Tibial nerve (tissue), 4 donors: ENCODE results near the gene CNGA3. TPM values are rescaled to one million over a fixed set of nuclear protein-coding genes. Genes with fewer than 3 reads are reported as not detected.
"Not testable (repeated sequence)": the region's sequence is repeated elsewhere in the genome, so short reads cannot be mapped to it uniquely, and the experiment has no call there.

ENCODE experiments used
- DNase-seq, 2 donors: peaks; one replicate each; pipeline ENCODE4 v3.0.0-alpha.2; 2019; ENCODE audit warnings: low spot score in 2 of 2
- H3K27ac ChIP-seq, 4 donors: fragments of 200-600 bp; sonication (generic) in 3 of 4; one replicate each; pipeline ENCODE4 v1.5.1; 2017 to 2019; ENCODE audit warnings: mild to moderate bottlenecking in 1 of 4
- H3K27me3 ChIP-seq, 2 donors: fragments of 200-600 bp; sonication (generic) in 1 of 2; one replicate each; pipeline versions ENCODE4 v1.5.1 to v1.6.0; 2017 to 2019
- H3K36me3 ChIP-seq, 3 donors: fragments of 200-600 bp; sonication (generic); one replicate each; pipeline ENCODE4 v1.5.1; 2018 to 2019
- H3K4me1 ChIP-seq, 4 donors: fragments of 200-600 bp; sonication (generic) in 3 of 4; one replicate each; pipeline ENCODE4 v1.5.1; 2017 to 2019
- H3K4me3 ChIP-seq, 4 donors: fragments of 200-600 bp; sonication (generic) in 3 of 4; one replicate each; pipeline ENCODE4 v1.5.1; 2017 to 2019; ENCODE audit warnings: mild to moderate bottlenecking in 1 of 4, moderate library complexity in 1 of 4
- H3K9me3 ChIP-seq, 4 donors: fragments of 200-600 bp; sonication (generic) in 3 of 4; one replicate each; pipeline ENCODE4 v1.5.1; 2017 to 2019
- EP300 ChIP-seq, 2 donors: sonication (generic); formaldehyde crosslinking; IDR thresholded peaks; one replicate each; pipeline ENCODE4 v1.6.1; 2017; ENCODE audit warnings: antibody characterized with exemption in 2 of 2, mild to moderate bottlenecking in 1 of 2
- POLR2A ChIP-seq, 2 donors: fragments of 450-650 bp; IDR thresholded peaks; one replicate each; pipeline ENCODE4 v1.6.1; 2017; ENCODE audit warnings: antibody characterized with exemption in 2 of 2, mild to moderate bottlenecking in 2 of 2, moderate library complexity in 2 of 2
- WGBS, 2 donors: methylation state at CpG; one replicate each; pipeline ENCODE4 v1.1.5; 2018; 5-methylcytosine and 5-hydroxymethylcytosine counted together
- total RNA-seq, 4 donors: library from RNA; depleted of rRNA; stranded (reverse); fragments of >200 nt; gene quantifications; one replicate each; pipeline ENCODE4 v1.1.0, GENCODE V29; 2016
- TF ChIP-seq, protein P1 (sequence below), 5 experiments: fragments of 200-600 bp in 3 of 5; fragments of 450-650 bp in 2 of 5; sonication (generic) in 3 of 5; IDR thresholded peaks; one replicate each; pipeline ENCODE4 v1.5.1; 2016 to 2019; ENCODE audit warnings: antibody characterized with exemption in 5 of 5, mild to moderate bottlenecking in 3 of 5, moderate library complexity in 2 of 5

The CNGA3 gene
- total RNA-seq, 4 donors from 2014 or later, result 0.30 to 1.3 TPM; not detected in 2

DNA sequence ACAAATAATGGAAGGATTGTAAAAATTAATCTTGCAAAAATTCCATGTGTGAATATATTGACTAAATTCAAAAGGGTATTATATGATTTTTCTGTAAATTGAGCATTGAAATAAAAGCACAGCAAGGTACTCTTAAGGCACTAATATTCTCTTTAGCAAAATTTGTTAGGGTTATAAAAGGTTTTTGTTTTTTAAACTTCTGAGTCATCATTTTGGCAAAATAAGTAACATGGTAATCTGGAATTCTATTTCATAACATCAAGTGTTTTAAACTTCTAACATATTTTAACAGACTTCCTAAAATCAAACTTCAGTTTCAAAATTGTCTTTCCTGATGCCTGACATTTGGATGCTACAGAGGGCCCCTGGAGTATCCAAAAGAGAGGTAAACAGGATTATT, 85.9 kb downstream of the CNGA3 start:
- H3K27me3 ChIP-seq, result no peaks in the 10 kb centered on the region
- no peak overlapping the region for H3K4me3 ChIP-seq
- no peak for TF ChIP-seq POLR2A (IDR thresholded peaks at IDR 0.05)
- no peak for TF ChIP-seq EP300 (IDR thresholded peaks at IDR 0.05)
- TF ChIP-seq, protein P1, sequence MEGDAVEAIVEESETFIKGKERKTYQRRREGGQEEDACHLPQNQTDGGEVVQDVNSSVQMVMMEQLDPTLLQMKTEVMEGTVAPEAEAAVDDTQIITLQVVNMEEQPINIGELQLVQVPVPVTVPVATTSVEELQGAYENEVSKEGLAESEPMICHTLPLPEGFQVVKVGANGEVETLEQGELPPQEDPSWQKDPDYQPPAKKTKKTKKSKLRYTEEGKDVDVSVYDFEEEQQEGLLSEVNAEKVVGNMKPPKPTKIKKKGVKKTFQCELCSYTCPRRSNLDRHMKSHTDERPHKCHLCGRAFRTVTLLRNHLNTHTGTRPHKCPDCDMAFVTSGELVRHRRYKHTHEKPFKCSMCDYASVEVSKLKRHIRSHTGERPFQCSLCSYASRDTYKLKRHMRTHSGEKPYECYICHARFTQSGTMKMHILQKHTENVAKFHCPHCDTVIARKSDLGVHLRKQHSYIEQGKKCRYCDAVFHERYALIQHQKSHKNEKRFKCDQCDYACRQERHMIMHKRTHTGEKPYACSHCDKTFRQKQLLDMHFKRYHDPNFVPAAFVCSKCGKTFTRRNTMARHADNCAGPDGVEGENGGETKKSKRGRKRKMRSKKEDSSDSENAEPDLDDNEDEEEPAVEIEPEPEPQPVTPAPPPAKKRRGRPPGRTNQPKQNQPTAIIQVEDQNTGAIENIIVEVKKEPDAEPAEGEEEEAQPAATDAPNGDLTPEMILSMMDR (IDR thresholded peaks at IDR 0.05), result no peak
- no peak for DNase-seq
- peaks cover 0 to 22% (median 0%) of the 10 kb centered on the region in 4 donors for H3K9me3 ChIP-seq
- no peak overlapping the region for H3K27ac ChIP-seq
- H3K4me1 ChIP-seq, result no peaks in the 10 kb centered on the region
- H3K36me3 ChIP-seq, result no peaks in the 10 kb centered on the region

DNA sequence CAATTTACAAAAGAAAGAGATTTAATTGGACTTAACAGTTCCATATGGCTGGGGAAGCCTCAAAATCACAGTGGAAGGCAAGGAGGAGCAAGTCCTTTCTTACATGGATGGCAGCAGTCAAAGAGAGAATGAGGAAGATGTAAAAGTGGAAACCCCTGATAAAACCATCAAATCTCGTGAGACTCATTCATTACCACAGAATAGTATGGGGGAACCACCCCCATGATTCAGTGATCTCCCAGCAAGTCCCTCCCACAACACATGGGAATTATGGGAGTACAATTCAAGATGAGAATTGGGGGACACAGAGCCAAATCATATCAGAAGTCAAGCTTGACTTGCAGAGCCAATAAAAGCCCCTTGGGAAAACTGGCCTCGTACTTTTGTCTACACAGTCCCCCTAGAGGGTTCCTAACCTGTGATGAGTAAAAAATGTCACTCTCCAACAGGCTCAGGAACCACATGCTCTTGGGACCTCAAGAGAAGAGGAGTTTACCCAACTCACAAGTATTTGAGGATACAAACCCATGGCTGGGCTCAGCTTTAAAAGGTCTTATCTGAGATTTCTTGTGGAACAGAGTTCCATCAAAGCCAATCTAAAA, 87.2 kb downstream of the CNGA3 start:
- Histone ChIP-seq H3K4me1 (no peaks in the 10 kb centered on the region), H3K4me3 (no peak overlapping the region), H3K9me3 (peaks cover 0 to 22% (median 0%) of the 10 kb centered on the region in 4 donors), H3K27ac (no peak overlapping the region), H3K27me3 (no peaks in the 10 kb centered on the region), H3K36me3 (no peaks in the 10 kb centered on the region)
- WGBS, 2 donors, result 66 to 69% methylated on average over 2 of the region's 2 CpGs
- no peak for TF ChIP-seq POLR2A (IDR thresholded peaks at IDR 0.05)
- TF ChIP-seq, protein P1 (IDR thresholded peaks at IDR 0.05), result no peak
- TF ChIP-seq EP300 (IDR thresholded peaks at IDR 0.05), result no peak
- DNase-seq, result no peak

DNA sequence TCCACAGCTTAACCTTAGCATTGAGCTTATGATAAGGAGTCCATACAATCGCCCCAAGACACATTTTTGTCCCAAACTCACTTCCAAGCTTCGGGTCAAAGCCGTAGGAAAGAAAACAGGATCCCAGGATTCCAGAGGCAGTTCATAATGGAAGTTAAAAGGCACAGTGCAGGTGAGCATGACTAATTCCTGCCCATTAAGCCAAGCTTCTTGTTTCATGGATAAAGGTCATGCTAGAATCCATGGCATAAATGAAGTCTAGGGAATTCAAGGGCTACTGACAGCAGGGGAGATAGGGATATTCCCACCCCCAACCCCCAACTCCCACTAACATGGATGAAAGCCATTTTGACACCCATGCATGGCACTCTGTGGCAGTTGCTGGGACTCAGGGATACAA, 88.2 kb downstream of the CNGA3 start:
- no peaks in the 10 kb centered on the region for H3K36me3 ChIP-seq
- WGBS, 2 donors, result 77 to 90% methylated on average over 3 of the region's 3 CpGs

DNA sequence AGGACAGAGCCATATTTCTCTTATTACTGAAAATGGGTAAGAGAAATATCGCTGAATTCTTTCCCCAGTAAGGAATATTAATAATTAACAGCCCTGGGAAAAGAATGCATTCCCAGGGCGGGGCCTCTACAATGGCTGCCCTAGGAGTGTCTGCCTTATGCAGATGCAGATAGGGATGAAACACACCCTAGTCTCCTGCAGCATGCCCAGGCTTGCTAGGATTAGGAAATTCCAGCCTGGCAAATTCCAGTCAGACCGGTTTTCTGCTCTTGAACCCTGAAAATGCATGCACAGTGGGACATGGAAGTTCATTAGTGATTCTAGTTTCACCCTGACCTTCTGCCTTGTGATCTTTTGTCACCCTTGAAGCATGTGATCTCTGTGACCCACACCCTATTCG, 89.4 kb downstream of the CNGA3 start:
- not testable (repeated sequence) for H3K4me1 ChIP-seq, DNase-seq, H3K36me3 ChIP-seq, H3K27me3 ChIP-seq, H3K4me3 ChIP-seq, H3K27ac ChIP-seq
- 82 to 87% methylated on average over 4 of the region's 4 CpGs for WGBS, 2 donors
- peaks cover 0 to 22% (median 0%) of the 10 kb centered on the region in 4 donors for H3K9me3 ChIP-seq

More for the DNA sequence above, 88.2 kb downstream of the CNGA3 start:
- H3K4me1 ChIP-seq, result no peaks in the 10 kb centered on the region
- no peak overlapping the region for H3K4me3 ChIP-seq
- no peak for DNase-seq
- H3K9me3 ChIP-seq, result peaks cover 0 to 22% (median 0%) of the 10 kb centered on the region in 4 donors
- no peaks in the 10 kb centered on the region for H3K27me3 ChIP-seq
- no peak overlapping the region for H3K27ac ChIP-seq
- no peak for TF ChIP-seq POLR2A (IDR thresholded peaks at IDR 0.05)
- TF ChIP-seq EP300 (IDR thresholded peaks at IDR 0.05), result no peak

DNA sequence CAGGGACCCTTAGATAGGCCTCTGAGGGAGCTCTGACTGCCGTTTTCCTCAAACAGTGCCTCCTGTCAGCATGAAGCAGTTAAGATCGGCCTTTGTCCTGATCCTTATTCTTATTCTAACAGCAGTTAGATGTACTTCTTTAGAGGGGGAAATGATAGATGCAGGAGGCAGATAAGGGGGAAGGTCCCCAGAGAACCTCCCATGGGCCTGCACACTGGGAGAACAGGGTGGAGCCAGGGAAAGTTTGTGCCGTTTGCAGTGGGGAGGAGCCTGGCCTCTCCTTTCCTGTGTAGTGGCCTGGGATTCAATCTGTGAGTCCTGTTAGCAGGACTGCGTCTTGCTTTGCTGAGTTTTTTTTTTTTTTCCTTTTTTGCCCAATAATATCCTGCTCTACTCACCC, 90.5 kb downstream of the CNGA3 start:
- no peak for DNase-seq
- H3K27ac ChIP-seq, result no peak overlapping the region
- TF ChIP-seq, protein P1 (IDR thresholded peaks at IDR 0.05), result no peak
- no peak for TF ChIP-seq POLR2A (IDR thresholded peaks at IDR 0.05)
- no peak for TF ChIP-seq EP300 (IDR thresholded peaks at IDR 0.05)
- H3K9me3 ChIP-seq, result peaks cover 0 to 22% (median 0%) of the 10 kb centered on the region in 4 donors
- H3K27me3 ChIP-seq, result no peaks in the 10 kb centered on the region
- WGBS, 2 donors, result 56 to 57% methylated on average over 4 of the region's 4 CpGs
- no peaks in the 10 kb centered on the region for H3K4me1 ChIP-seq
- no peaks in the 10 kb centered on the region for H3K36me3 ChIP-seq
- no peak overlapping the region for H3K4me3 ChIP-seq

DNA sequence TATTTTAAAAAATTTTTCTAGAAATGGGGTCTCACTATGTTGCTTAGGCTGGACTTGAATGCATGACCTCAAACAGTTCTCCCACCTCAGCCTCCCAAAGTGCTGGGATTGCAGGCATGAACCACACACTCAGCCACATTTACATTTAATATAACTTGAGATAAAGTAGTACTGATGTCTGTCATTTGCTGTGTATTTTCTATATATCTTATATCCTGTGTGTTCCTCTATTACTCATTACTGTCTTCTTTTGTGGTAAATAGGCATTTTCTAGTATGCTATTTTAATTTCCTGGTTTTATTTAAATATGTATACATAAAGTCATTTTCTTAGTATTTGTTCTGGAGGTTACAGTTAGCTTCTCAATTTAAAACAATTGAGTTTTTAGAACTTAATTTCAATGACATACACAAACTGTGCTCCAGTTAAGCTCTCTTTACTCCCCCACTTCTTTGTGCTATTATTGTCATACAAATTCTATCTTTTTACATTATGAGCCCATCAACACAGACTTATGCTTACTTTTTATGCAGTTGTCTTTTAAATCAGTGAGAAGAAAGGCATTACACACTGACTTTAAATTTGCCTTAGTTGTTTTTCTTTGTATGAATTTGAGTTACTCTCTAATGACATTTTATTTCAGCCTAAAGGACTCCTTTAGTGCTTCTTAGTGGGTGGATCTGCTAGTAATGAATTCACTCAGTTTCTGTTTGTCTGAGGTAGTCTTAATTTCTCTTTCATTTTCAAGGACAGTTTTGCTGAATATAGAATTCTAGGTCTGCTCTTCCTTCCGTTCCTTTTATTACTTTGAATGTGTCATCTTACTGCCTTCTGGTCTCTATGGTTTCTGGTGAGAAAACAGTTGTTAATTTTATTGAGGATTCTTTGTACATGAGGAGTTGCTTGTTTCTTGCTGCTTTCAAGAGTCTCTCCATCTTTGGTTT, 92.2 kb downstream of the CNGA3 start:
- Histone ChIP-seq H3K4me3 (no peak overlapping the region), H3K9me3 (peaks cover 0 to 18% (median 0%) of the 10 kb centered on the region in 4 donors), H3K27me3 (no peaks in the 10 kb centered on the region), H3K27ac (no peak overlapping the region), H3K36me3 (no peaks in the 10 kb centered on the region), H3K4me1 (no peaks in the 10 kb centered on the region)
- WGBS, 2 donors, result 82 to 83% methylated on average over 1 of the region's 1 CpG
- DNase-seq, result no peak
- TF ChIP-seq, protein P1 (IDR thresholded peaks at IDR 0.05), result no peak
- TF ChIP-seq POLR2A (IDR thresholded peaks at IDR 0.05) (no peak), EP300 (IDR thresholded peaks at IDR 0.05) (no peak)
